GM21447 (cell line): ENCODE data around the gene TRIM22.

Experiments used
- ATAC-seq: cut with Tn5 transposase; IDR thresholded peaks from one replicate; pipeline ENCODE4 v1.9.1; 2021; ENCODE audit not compliant: unreplicated experiment

Gene TRIM22

GRCh38 chr11:5737670-5738392 lies 48.2 kb downstream of the TRIM22 start:
- no peak for ATAC-seq

- no peak for ATAC-seq
Observed at GRCh38 chr11:5738431-5738830, 48.8 kb downstream of the TRIM22 start.

GRCh38 chr11:5746614-5747013 lies 57.0 kb downstream of the TRIM22 start:
- no peak for ATAC-seq

- ATAC-seq: no peak
Observed at GRCh38 chr11:5749836-5750235, 60.2 kb downstream of the TRIM22 start.

- ATAC-seq: no peak
Observed at GRCh38 chr11:5753943-5754342, 64.4 kb downstream of the TRIM22 start, which contains the start of gene OR52N4. Gene OR52N4, plus strand, starts transcription at chr11:5754243. Its CDS starts 498 bp downstream, at chr11:5754741.
